ENCODE results near the gene INTS3.
"Not testable (repeated sequence)": the region's sequence is repeated elsewhere in the genome, so short reads cannot be mapped to it uniquely, and the experiment has no call there.

INTS3 gene

DNA sequence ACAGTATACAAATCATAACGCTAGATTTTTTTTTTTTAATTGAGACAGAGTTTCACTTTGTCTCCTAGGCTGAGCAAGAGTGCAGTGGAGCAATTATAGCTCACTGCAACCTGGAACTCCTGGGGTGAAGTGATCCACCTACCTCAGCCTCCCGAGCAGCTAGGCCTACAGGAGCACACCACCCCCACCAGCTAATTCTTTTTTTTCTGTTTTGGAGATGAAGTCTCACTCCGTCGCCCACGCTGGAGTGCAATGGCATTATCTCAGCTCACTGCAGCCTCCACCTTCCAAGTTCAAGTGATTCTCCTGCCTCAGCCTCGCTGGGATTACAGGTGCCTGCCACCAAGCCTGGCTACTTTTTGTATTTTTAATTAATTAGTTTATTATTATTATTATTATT lies 28.1 kb upstream of the INTS3 start:
- no peak for DNase-seq

DNA sequence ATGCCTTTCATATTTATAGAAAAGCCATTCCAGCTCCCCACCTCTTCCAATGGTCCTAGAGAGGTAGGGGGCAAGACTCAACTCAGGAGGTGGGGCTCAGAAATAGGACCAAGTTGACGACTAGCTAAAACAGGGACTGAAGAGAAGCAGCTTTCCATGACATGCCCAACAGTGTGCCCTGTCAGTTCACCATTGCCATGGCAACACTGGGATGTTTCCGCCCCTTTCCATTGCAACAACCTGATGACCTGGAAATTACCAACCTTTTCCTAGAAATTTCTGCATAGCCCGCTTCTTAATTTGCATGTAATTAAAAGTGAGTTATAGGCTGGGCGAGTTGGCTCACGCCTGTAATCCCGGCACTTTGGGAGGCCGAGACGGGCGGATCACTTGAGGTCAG lies 22.4 kb upstream of the INTS3 start:
- DNase-seq, result no peak

DNA sequence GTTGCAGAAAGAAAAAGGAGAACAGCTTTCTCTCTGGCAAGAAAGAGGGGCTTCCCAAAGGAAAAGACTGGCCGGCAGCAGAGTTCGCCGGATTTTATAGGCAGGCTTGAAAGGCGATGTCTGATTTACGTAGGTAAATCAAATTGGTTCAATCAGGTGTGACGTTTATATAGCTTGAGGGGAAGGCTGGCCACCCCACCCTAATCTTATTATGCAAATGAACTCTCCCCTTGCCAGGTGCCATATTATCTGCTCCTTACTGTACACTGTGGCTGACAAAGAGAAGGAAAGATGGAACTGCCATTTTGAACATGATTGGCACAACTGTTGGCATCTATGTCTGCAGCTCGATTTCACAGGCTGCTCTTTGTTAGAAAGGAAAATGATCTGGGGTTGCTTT lies 16.8 kb upstream of the INTS3 start:
- no peak for DNase-seq

DNA sequence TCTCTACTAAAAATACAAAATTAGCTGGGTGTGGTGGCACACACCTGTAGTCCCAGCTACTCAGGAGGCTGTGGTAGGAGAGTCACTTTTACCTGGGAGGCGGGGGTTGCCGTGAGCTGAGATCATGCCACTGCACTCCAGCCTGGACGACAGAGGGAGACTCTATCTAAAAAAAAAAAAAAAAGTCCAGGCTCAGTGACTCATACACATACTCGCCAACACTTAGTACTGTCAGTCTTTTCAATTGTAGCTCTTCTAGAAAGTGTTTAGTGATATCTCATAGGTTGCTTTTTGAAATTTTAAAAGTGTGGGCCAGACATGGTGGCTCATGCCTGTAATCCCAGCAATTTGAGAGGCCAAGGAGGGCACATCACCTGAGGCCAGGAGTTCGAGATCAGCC lies 11.6 kb upstream of the INTS3 start:
- DNase-seq, result not testable (repeated sequence)

DNA sequence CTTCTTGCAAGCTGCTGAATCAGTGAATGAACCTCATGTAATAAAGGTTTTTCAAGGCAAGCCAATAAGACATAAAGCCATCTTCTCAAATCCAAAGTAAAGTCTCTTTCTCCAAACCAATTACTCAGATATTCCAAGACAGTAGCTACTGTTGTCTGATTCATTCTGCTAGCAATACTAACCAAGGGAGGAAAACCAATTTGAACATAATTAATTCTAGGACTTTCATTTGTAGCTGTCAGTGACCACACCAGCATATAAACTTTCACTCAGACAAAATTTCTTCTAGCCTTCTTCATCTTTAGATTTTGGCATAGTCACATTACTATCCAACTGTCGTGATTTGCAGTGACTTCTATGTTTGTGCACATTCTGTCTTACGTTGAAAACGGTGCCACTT lies 10.5 kb upstream of the INTS3 start:
- no peak for DNase-seq

DNA sequence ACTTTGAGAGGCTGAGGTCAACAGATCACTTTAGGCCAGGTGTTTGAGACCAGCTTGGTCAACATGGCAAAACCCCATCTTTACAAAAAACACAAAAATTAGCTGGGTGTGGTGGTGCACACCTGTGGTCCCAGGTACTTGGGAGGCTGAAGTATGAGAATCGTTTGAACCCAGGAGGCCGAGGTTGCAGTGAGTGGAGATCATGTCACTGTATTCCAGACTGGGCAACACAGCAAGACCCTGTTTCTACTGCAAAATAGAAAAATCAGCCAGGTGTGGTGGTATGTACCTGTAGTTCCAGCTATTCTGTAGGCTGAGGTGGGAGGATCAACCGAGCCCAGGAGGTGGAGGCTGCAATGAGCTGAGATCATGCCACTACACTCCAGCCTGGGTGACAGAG lies 4.2 kb upstream of the INTS3 start:
- no peak for DNase-seq

DNA sequence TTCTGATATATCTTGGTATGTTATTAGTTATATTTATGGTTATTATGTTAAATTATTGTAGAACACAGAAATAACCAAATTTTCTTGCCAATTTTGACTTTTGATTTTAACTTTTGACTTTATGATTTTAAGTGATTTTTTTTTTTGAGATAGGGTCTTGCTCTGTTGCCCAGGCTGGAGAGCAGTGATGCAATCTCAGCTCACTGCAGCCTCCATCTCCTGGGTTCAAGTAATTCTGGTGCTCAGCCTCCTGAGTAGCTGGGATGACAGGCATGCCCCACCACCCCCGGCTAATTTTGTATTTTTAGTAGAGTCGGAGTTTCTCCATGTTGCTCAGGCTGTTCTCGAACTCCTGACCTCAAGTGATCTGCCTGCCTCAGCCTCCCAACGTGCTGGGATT lies 3.2 kb upstream of the INTS3 start:
- DNase-seq, result not testable (repeated sequence)

DNA sequence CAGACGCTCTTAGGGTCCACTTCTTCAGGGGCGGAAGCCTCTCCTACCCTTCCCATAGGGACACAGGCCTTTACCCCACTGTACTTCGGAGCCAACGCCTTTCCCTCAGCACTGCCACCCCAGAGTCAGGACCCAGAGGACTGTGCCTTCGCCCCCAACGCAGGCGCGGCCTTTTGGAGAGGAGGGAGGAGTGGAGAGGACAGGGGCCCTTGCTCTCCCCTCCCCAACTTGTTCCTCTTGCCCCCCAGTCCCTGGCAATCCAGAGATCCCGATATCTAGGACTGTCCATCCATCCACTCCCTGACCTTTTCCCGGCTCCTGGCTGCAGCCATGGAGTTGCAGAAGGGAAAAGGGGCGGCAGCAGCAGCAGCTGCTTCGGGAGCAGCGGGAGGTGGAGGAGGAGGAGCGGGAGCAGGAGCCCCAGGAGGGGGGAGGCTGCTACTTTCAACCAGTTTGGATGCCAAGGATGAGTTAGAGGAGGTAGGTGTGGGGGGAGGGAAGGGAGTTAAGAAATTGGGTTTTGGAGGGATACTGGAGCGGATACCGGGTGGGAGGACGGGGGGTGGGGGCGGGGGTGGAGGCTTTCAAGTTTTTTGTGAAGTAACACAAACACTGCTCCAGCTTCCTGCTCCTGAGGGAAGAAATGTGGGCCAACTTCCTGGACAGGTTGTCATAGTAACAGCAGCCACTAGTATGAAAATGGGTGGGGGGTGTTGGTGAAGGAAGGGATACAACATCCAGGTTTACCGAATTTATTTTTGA lies 636 bp downstream of the INTS3 start:
- peak; percentile 49 for DNase-seq

DNA sequence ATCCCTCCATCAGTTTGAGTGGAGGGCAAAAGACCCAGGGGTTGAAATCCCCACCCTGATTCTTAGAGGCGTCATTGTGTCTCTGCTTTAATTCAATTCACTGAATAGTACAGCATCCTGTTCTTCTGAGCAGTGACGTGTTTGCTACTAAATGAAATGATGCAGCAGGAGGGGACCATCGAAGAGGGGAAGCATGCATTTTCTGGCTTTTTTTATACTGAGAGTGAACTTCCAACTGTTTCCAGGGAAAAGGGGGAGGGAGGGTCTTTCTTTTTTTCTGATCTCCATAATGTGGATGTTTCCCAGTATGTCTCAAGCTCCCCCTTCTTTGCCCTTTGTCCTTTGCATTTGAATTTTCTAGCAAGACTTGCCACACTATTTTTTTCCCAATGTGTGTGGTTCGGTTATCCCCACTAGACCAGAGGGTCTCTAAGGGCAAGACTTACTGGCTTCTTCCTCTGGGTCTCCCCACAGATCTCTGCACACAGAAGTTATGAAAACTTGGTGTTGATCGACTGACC lies 2.7 kb downstream of the INTS3 start:
- no peak for DNase-seq

DNA sequence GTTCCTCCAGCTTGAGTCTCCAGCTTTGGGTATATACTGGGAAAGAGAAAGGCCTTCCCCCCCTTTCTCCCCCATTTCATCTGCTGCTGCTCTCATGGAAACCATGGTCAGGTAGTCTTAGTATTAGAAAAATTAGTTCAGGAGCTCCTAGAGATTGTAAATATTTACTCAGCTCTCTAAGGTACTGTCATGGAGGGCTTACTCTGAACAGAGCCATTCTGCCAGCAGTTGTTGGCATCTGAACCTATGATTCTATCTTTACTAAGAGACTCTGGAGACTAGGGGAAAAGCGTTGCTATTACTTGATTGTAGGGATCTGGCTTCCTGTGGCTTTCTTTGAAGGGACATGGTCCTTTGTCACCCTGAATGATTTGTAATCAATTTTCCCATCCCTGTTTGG lies 6.1 kb downstream of the INTS3 start:
- no peak for DNase-seq

DNA sequence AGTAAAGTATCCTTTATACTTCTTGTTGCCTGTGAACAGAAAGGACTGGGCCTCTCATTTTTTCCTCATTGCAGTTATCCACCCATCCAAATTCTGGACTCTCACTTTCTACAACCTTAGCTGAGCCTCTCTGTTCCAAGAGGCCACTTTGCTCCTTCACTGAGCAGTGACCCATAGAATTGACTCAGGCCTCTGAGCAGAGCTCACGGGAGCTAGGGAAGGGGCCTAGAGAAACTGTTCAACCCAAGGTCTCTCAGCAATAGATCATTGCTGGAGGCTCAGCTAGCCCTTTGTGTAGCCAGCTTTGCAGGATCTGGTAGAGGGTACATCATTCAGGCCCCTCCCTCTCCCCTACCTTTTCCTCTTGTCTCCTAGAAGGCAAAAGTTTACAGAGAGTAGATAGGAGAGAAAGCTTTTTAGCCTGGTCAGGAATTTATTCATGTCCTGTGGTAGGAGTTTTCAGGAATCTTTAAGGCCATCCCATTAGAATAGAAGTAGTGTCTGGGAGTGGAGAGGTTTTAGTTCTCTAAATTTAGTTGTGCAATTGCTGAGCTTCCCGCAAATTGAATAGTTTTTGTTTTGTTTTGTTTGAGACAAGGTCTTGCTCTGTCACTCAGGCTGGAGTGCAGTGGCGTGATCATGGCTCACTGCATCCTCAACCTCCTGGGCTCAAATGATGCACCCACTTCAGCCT lies 6.7 kb downstream of the INTS3 start:
- DNase-seq, result no peak

DNA sequence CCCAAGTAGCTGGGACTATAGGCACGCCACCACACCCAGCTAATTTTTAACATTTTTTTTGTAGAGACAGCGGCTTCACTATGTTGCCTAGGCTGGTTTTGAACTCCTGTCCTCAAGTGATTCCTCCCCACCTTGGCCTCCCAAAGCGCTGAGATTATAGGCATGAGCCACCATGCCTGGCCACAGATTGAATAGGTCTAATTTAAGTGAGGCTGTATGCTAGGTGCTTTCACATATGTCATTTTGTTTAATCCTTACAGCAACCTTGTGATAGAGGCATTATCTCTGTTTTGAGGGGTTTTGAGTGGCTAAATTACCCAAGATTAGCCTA lies 7.2 kb downstream of the INTS3 start:
- DNase-seq, result no peak

DNA sequence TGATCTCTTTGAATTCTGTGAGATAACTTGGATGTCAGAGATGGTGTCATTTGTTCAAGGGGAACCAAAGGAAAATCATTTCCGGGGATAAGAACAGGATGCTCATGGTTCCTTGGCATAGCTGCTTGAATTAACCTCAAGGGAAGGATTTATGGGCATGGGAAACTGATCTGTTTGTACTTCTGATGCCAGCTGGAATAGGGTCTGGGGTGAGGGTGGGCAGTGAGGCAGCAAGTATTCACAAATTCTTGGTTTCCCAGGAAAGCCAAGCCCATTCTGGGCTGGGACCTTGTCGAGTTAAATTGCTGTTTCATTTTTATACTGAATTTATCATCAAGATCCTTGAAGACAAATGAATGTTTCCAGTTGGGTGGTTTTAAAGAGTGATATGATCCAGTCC lies 14.1 kb downstream of the INTS3 start:
- no peak for DNase-seq

DNA sequence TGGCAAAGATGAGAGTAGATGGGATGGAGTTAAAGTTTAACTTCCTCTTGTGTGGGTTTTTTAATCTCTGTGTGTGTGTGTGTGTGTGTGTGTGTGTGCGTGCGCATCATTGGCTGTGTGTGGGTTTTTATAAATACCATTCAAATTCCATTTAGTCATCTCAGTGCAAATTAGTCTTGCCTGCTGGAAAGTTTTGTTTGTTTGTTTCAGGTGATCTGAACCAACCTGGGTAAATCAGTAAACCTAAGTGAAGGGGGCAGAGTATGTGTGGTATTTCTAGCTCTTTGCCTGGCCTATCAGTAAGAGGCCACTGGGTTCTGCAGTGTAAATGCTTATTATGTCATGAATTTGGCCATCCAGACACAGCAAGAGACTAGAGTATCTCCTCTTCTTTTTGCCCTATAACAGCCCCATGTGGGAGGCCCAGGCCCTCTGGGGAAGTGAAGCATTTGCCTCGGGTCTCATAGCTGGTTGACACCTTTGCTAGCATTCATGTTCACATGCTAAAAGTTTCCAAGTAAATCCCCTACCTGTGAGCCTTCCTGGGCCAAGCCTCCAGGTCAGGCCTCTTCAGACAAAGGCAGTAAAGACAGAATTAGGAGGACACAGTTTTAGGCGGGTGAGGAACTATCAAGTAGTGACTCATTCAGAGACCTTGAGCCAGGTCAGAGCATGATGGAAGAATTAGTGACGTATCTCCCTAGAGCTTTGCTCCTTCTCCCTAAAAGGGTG lies 14.7 kb downstream of the INTS3 start:
- no peak for DNase-seq

DNA sequence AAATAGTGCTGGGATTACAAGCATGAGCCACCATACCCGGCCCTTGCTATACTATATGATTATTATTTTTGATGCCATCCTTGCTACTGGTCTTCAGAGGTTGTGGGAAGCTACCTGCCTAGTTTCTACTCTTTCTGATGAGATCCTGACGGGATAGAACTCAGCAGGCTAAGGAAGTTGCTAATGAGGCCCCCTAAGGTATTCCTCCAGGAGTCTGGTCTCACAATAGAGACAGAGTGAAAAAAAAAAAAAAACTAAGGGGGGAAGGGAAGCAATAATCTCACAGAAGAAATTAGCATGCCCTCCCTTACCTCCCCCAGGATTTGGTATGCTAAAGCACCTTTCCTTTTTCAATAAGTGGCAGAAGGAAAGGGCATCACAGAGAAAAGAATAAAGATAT lies 17.6 kb downstream of the INTS3 start:
- DNase-seq, result no peak

DNA sequence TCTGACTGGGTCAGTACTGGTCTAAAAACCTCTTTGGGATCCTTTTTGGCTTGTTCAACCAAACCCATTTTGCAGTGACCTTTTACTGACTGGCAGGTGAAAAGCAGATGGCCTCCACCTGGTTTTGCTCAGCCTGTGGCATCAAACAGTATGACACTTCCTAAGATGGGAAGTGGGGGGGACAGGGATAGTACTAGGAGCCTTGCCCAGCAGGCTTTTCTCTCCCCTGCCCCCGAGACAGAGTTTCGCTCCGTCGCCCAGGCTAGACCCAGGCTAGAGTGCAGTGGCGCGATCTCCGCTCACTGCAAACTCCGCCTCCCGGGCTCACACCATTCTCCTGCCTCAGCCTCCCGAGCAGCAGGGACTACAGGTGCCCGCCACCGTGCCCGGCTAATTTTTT lies 18.3 kb downstream of the INTS3 start:
- DNase-seq, result no peak

DNA sequence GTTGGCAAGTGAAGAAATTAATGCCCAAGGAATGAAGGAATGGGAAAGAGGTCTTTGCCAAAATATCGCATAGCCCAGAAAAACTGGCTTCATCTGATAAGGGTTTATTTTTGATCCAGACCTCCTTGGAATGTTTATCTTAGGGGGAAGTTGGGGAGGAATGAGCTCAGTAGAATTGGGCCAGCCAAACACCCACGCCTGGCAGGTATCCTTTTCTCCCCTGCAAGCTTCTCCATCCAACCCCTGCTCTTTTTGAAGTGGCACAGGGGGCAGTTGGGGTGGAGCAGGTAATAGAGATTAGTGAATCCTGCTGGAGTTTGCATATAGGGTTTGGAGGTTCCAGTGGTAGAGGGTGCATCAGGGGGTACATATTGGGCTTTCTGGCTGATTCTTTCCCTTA lies 21.1 kb downstream of the INTS3 start:
- DNase-seq, result no peak

DNA sequence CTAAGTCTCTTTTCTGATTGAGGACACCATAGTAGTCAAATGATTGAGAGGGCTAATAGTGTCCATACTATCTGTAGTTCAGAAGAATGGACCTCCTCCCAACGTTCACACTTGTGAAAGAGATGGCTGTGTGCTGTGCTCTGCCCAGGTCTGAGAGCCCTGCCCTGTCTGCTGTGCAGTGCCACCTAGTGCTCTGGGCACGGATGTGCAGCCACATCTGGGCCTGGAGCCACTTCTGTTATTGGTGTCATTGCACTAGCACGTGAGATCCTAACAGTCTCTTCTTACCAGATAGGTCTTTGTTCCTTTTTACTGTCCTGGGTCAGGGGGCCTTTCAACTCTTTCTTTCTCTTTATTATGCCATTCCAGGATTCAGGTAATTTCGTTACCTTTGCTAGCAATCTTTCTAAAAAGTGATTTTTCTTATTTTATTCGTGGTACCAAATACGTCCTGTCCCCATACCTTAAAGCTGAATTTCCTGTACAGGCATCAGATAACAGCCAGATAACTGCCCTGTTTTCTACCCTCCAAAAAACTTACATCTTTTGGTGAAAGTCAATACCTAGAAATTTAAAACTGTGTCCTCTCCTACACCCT lies 21.7 kb downstream of the INTS3 start:
- DNase-seq, result peak; percentile 86

DNA sequence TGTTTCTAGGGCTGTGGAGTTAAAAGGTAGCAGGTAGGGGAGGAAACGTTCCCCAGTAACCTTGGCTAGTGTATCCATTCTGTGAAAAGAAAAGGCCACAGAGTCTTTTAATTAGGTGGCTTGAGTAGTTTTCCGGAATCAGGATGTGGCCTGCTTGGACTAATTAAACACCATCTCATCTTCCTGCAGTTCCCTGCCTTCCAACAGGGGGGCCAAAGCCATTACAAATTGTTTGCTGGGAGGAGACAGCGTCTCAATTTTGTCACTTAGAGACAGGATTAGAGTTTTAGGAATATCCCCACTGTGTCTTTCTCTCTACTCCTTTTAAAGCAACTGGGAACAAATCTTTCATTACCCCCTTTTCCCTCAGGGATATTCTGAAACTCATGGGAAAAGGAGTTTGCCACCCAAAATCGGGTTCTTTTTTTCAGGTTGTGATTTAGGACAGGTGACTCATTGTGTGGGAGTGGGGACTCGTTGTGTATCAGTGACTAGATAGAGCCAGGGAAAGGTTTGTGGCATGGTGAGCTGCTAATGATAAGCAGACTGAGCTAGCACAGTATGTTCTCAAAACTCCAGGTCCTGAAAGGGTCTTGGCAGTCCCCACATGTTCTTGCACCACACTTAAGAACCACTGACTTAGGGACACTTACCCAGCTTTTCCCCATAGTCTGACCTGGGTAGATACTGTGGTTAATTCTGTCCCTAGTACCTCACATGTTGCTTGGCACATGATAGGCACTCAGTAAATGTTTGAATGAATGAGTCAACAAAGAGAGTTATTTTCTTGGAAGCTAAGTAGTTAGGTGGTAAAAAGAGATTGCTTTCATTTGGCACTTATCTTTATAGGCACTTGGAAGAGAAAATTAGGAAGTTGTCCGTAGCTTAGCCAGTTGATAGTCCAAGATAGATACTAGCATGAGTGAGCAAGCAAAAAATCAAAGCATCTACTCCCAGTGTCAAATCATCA lies 22.5 kb downstream of the INTS3 start:
- no peak for DNase-seq

DNA sequence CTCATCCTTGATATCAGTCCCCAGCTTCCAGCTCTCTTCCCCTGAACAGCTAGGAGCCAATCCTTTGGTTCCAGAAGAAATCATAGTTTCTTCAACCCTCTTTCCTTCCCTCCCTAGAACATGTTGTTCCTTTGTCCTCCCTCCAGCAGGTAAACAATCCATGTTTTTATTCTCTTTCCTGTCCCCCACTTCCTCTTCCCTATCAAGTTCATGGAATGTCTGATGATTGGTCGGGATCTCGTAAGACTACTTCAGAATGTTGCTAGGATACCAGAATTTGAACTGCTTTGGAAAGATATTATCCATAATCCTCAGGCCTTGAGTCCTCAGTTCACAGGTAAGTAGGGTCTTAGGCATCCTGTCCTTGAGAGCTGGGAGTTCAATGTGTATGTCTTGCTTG lies 24.2 kb downstream of the INTS3 start:
- no peak for DNase-seq

DNA sequence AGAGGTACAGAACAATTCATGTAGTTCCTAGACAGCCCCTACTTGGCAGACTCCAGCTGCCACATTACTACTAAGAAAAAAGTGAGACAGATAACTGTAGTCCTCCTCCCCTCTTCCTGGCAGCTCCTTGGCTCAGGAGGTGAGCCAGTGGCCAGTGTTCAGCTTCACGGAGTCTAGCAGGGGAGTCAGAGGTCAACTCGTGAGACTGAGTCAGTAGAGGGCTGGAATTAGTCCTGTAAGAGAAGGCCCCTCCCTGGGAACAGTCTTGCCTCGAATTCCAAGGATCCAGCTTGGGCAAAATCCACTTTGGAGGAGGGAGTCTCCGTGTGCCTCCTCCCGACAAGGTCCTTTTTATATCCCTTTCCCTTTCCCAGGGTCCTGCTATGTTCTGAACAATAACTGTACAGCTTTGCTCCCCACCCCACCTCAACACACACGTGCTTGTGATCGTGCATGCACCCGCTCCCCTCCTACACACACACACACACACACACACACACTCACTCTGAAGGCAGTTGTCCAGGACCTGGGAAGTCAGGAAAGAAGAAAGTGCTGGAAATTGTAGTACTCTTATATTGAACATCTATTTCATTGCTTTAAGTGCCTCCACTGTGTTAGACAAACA lies 24.8 kb downstream of the INTS3 start:
- no peak for DNase-seq

DNA sequence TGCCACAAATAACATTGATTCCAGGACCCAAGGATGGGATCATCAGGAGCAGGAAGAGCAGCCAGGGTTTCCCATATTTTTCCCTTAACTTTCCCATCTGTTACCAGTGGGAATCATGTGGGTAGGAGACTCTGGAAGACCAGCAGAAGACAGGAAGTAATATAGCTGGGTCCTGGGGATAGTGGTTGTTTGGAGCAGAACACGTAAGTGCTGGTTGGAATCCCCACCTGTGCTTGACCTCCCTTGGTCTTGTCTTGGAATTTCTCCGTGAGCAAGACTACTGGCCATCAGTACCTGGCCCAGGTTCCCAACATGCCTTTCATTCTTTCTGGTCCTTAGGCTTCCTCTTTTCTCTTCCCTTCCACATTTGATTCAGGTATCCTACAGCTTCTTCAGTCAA lies 26.4 kb downstream of the INTS3 start:
- no peak for DNase-seq

All from activated CD4-positive, alpha-beta T cell treated with anti-CD3 and anti-CD28 coated beads for 48 hours (primary cell).